Effector memory CD4-positive, alpha-beta T cell (primary cell): ENCODE results near the gene NPAS3.
"Not testable (repeated sequence)": the region's sequence is repeated elsewhere in the genome, so short reads cannot be mapped to it uniquely, and the experiment has no call there.

Experiments used
- DNase-seq, 3 donors: peaks; one replicate each; pipeline ENCODE4 v3.0.0-alpha.2; 2020
- H3K27ac ChIP-seq: 2 replicates; pipeline ENCODE4 v1.7.0; 2013; ENCODE audit warnings: mild to moderate bottlenecking, low read length, moderate library complexity; ENCODE audit not compliant: insufficient read depth, poor library complexity, severe bottlenecking
- H3K27me3 ChIP-seq: replicated peaks from 2 replicates; pipeline ENCODE4 v1.7.0; 2013; ENCODE audit warnings: mild to moderate bottlenecking, low read length; ENCODE audit not compliant: insufficient read depth, control insufficient read depth, poor library complexity, severe bottlenecking
- H3K36me3 ChIP-seq: 2 replicates; pipeline ENCODE4 v1.7.0; 2013; ENCODE audit warnings: mild to moderate bottlenecking, low read length, moderate library complexity; ENCODE audit not compliant: control insufficient read depth, insufficient read depth
- H3K4me1 ChIP-seq: 2 replicates; pipeline ENCODE4 v1.7.0; 2013; ENCODE audit warnings: low read length, mild to moderate bottlenecking; ENCODE audit not compliant: control insufficient read depth, insufficient read depth, poor library complexity, severe bottlenecking
- H3K4me3 ChIP-seq: 2 replicates; pipeline ENCODE4 v1.7.0; 2013; ENCODE audit warnings: low read length, low read depth, mild to moderate bottlenecking; ENCODE audit not compliant: insufficient read depth, poor library complexity, severe bottlenecking
- H3K9me3 ChIP-seq: 2 replicates; pipeline ENCODE4 v1.7.0; 2013; ENCODE audit warnings: mild to moderate bottlenecking, low read length, moderate library complexity; ENCODE audit not compliant: control insufficient read depth

NPAS3 gene

DNA sequence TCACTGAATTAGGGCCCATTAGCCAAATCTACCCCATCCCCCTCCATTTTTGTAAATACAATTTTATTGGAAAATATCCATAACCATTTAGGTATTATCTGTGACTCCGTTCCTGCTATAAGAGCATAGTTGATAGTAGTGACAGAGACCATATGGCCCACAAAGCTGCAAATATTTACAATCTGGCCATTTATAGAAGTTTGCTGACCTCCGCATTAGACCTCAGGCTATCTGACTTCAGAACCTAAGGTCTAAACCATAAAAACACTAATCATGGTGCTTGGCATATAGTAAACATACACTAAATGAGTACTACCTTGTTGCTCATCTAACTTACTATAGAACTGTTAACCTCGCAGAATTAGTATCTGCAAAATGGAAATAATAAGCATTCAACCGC is 124.8 kb downstream of the NPAS3 start:
- DNase-seq = no peak
- Histone ChIP-seq H3K9me3 (no peaks in the 10 kb centered on the region), H3K27me3 (no peaks in the 10 kb centered on the region), H3K27ac (no peak overlapping the region), H3K4me1 (no peaks in the 10 kb centered on the region), H3K36me3 (no peaks in the 10 kb centered on the region), H3K4me3 (no peak overlapping the region)

DNA sequence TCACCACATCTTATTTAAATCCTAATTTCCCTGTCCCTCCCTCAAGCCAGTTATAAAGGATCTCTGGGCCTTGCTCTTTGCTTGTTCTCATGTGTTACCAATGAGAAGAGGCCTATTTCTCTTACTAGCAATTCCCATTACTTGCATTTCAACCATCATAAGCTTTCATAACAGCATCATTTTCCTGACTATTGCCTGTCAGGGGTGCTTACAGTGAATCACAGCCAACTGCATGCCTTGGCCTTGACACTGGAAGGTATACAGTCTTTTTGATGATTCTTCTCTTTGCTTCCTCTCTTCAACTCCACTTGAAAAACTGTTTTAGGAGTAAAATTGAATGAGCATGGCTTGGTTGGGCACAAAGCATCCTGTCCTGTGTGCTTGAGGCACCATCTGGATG is 127.0 kb downstream of the NPAS3 start:
- no peak for DNase-seq
- Histone ChIP-seq H3K9me3 (no peaks in the 10 kb centered on the region), H3K27me3 (no peaks in the 10 kb centered on the region), H3K4me1 (no peaks in the 10 kb centered on the region), H3K27ac (no peak overlapping the region), H3K36me3 (no peaks in the 10 kb centered on the region), H3K4me3 (no peak overlapping the region)

DNA sequence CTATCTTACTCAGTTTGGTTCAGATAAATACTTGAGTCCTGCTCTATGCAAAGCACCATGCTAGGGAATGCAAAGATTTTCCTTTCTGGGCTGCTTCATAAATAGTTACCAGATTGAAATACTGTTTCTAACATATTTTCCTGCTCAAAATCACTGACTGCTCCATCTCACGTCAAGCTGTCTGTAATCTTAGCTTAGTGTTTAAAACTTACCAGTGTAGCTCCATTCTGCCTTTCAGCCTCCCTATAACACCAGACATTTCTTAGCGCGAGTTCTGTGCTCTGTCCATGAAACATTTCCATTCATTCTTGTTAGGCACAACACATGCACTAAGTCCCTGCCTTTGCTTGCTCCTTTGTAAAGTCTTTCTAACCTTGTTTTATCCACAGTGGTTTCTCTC is 129.4 kb downstream of the NPAS3 start:
- no peak for DNase-seq
- Histone ChIP-seq H3K27me3 (no peaks in the 10 kb centered on the region), H3K36me3 (no peaks in the 10 kb centered on the region), H3K27ac (no peak overlapping the region), H3K4me3 (no peak overlapping the region), H3K4me1 (no peaks in the 10 kb centered on the region), H3K9me3 (no peaks in the 10 kb centered on the region)

DNA sequence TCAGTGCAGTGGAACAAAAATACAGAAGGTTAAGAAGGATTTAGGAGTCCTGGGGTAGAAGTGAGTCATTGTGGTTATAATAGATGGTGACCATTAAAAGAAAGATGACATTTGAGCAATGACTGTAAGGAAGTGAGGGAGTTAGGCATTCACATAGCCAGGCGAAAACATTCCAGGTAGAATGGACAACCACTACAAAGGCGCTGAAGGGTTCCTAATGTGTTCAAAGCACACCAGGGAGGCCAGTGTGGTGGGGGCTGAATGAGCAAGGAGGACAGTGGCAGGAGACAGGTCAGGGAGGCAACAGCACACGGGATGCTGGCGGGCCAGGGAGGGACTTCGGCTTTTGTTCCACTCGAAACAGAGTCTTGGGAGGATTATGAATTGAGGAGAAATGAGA is 129.9 kb downstream of the NPAS3 start:
- no peaks in the 10 kb centered on the region for H3K36me3 ChIP-seq

DNA sequence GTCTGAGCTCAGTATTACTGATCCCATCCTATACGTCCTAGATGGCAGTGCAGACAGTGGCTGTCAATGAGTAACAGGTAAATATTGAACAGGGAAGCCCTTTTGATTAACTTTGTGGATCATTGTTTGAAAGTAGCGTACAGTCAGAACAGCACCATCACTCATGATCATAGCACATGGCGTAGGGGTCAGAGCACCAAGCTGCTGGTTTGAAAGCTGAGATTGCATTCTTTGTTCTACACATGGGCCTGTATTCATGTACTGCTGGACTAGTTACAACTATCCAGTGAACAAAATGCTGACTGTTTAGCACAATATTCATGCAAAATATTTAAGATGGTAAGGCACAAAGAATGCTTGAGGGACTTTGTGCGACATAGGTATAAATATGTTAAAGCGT is 131.8 kb downstream of the NPAS3 start:
- Histone ChIP-seq H3K4me3 (no peak overlapping the region), H3K4me1 (no peaks in the 10 kb centered on the region), H3K27ac (no peak overlapping the region), H3K27me3 (no peaks in the 10 kb centered on the region), H3K9me3 (no peaks in the 10 kb centered on the region), H3K36me3 (no peaks in the 10 kb centered on the region)
- DNase-seq = no peak

More for the DNA sequence above, 129.9 kb downstream of the NPAS3 start:
- Histone ChIP-seq H3K4me3 (no peak overlapping the region), H3K9me3 (no peaks in the 10 kb centered on the region), H3K27me3 (no peaks in the 10 kb centered on the region), H3K27ac (no peak overlapping the region), H3K4me1 (no peaks in the 10 kb centered on the region)
- no peak for DNase-seq

GRCh38 chr14:33073023-33073422 is 134.3 kb downstream of the NPAS3 start:
- no peaks in the 10 kb centered on the region for H3K4me1 ChIP-seq
- no peaks in the 10 kb centered on the region for H3K9me3 ChIP-seq
- H3K36me3 ChIP-seq = no peaks in the 10 kb centered on the region
- no peaks in the 10 kb centered on the region for H3K27me3 ChIP-seq
- DNase-seq = no peak
- H3K4me3 ChIP-seq = no peak overlapping the region
- H3K27ac ChIP-seq = no peak overlapping the region

GRCh38 chr14:33081259-33081658 is 142.6 kb downstream of the NPAS3 start:
- no peak overlapping the region for H3K27ac ChIP-seq
- H3K27me3 ChIP-seq = no peaks in the 10 kb centered on the region
- no peaks in the 10 kb centered on the region for H3K36me3 ChIP-seq
- H3K4me1 ChIP-seq = no peaks in the 10 kb centered on the region
- no peaks in the 10 kb centered on the region for H3K9me3 ChIP-seq
- no peak overlapping the region for H3K4me3 ChIP-seq
- no peak for DNase-seq

DNA sequence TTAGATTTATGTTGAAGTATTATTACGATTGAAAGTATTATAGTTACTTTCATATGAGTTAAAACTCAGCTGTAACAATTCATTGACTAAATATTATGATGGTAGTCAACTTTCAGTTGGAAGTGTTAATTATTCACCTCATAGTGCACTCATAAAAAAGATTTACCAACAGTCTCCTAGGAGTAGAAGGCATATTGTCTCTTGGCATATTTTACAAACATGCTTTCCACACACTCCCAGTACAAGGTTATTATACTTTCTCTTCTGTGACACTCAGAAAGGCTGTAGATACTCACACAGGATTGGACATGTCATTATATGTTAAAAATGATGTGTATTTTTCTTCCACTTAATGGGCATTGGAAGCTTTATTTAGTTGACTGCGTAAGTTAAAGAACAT is 147.1 kb downstream of the NPAS3 start:
- no peaks in the 10 kb centered on the region for H3K36me3 ChIP-seq
- H3K4me1 ChIP-seq = no peaks in the 10 kb centered on the region
- H3K27me3 ChIP-seq = no peaks in the 10 kb centered on the region
- no peak for DNase-seq
- no peaks in the 10 kb centered on the region for H3K9me3 ChIP-seq
- H3K27ac ChIP-seq = no peak overlapping the region
- no peak overlapping the region for H3K4me3 ChIP-seq

GRCh38 chr14:33088274-33088673 is 149.6 kb downstream of the NPAS3 start:
- H3K4me1 ChIP-seq, DNase-seq, H3K4me3 ChIP-seq, H3K27me3 ChIP-seq, H3K27ac ChIP-seq, H3K9me3 ChIP-seq, H3K36me3 ChIP-seq: not testable (repeated sequence)

GRCh38 chr14:33098016-33098415 is 159.3 kb downstream of the NPAS3 start:
- Histone ChIP-seq H3K36me3 (no peaks in the 10 kb centered on the region), H3K27me3 (no peaks in the 10 kb centered on the region), H3K4me1 (no peaks in the 10 kb centered on the region), H3K4me3 (no peak overlapping the region), H3K9me3 (no peaks in the 10 kb centered on the region), H3K27ac (no peak overlapping the region)
- DNase-seq = no peak

DNA sequence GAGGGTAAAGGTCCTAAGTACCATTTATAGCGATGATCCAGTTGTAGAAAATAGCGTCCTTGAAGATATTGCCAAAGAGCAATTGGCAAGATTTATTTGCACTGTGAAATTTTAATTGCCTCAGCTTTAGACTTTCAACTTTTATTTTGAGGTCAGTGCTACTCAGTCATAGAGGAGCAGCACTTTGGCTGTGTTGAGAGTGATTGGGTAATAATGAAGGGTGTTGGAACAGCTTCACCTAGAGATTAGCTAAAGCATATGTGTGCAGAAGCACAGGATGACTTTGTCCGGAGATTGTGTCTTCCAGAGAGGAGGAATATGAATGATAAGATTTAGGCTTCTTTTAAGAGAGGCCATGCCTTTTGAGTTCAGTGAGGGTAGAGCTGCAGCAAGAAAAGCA is 164.8 kb downstream of the NPAS3 start:
- Histone ChIP-seq H3K36me3 (no peaks in the 10 kb centered on the region), H3K27ac (no peak overlapping the region), H3K4me1 (no peaks in the 10 kb centered on the region), H3K9me3 (no peaks in the 10 kb centered on the region), H3K4me3 (no peak overlapping the region), H3K27me3 (no peaks in the 10 kb centered on the region)
- DNase-seq = no peak
